ENCODE results near the gene TXNDC11. TPM values are rescaled to one million over a fixed set of nuclear protein-coding genes. Genes with fewer than 3 reads are reported as not detected.

Gene TXNDC11
- total and polyA plus RNA-seq, 2 experiments from 2014 or later = 6.8 to 12.0 TPM

DNA sequence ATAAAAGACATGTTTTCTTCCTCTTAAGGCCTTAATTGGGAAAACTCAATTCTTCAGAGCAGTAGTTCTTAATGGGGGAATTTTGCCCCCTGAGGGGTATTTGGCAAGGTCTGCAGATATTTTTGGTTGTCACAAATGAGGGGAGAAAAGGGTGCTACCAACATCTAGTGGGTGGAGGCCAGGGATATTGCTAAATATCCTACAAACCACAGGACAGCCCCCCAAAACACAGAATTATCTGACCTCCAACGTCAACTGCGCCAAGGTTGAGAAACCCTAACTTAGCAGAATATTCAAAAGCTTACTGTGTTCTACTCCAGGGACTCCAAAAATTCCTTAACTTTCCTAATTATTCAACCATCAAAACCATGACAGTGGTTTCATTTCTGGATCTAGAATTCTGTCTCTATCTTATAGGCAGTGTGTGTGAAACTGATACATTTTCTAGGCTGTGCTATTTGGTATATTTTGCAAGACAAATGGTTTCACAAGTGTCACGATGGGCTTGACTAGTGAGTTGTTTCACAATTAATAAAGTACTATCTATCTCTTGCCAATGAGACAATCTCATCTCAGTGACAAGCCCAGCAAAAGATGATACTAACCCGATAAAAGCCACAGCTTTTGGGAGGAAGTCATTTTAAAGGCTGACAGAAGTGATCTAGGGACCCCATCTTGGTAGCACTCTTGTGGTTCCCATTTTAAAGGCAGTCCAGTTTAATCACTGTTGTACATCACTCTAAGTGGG is 14.7 kb downstream of the TXNDC11 start:
- no peak for ATAC-seq
- H3K9me3 Mint-ChIP-seq = no peaks in the 10 kb centered on the region
- TF ChIP-seq, protein P1, sequence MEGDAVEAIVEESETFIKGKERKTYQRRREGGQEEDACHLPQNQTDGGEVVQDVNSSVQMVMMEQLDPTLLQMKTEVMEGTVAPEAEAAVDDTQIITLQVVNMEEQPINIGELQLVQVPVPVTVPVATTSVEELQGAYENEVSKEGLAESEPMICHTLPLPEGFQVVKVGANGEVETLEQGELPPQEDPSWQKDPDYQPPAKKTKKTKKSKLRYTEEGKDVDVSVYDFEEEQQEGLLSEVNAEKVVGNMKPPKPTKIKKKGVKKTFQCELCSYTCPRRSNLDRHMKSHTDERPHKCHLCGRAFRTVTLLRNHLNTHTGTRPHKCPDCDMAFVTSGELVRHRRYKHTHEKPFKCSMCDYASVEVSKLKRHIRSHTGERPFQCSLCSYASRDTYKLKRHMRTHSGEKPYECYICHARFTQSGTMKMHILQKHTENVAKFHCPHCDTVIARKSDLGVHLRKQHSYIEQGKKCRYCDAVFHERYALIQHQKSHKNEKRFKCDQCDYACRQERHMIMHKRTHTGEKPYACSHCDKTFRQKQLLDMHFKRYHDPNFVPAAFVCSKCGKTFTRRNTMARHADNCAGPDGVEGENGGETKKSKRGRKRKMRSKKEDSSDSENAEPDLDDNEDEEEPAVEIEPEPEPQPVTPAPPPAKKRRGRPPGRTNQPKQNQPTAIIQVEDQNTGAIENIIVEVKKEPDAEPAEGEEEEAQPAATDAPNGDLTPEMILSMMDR (conservative IDR thresholded peaks at IDR 0.05; ENCODE audit: low read depth in 2 of 2) = no peak
- TF ChIP-seq JUNB (IDR thresholded peaks at IDR 0.05; ENCODE audit: unreplicated experiment) (no peak), ZNF462 (CRISPR knock-in tag; IDR thresholded peaks at IDR 0.05) (no peak), CREB1 (CRISPR knock-in tag; IDR thresholded peaks at IDR 0.05; ENCODE audit: low read depth) (no peak)
- Histone ChIP-seq H3K4me3 (no peak overlapping the region), H2AFZ (no peak overlapping the region), H3K4me2 (no peak overlapping the region), H3K27ac (ENCODE audit: low read depth) (no peak overlapping the region), H3F3A (replicated peaks; ENCODE audit: low read depth) (no peaks in the 10 kb centered on the region), H3K27me3 (ENCODE audit: insufficient read depth) (no peaks in the 10 kb centered on the region), H3K36me3 (ENCODE audit: insufficient read depth) (peaks cover 2% of the 10 kb centered on the region; the same call in 1 of the 2 replicates), H3K79me2 (replicated peaks; ENCODE audit: insufficient read depth) (peaks cover 13% of the 10 kb centered on the region), H3K9me2 (ENCODE audit: insufficient read depth) (no peaks in the 10 kb centered on the region), H3K4me1 (ENCODE audit: insufficient read depth) (no peaks in the 10 kb centered on the region), H4K20me1 (replicated peaks; ENCODE audit: insufficient read depth) (0 out of 2 replicates have a peak, but pooled peaks cover 3% of the 10 kb centered on the region)
- no peaks in the 10 kb centered on the region for H3K27me3 Mint-ChIP-seq (ENCODE audit: insufficient read depth, low read depth, poor library complexity)
- H3K27ac Mint-ChIP-seq = no peak overlapping the region
- no peak for DNase-seq (ENCODE audit: low spot score)
- H3K4me3 Mint-ChIP-seq = no peak overlapping the region
- peaks cover 17% of the 10 kb centered on the region; the same call in 2 of the 3 replicates for H3K36me3 Mint-ChIP-seq (ENCODE audit: low read depth)
- H3K4me1 Mint-ChIP-seq = no peaks in the 10 kb centered on the region
